ENCODE data around the gene COL9A1. TPM values are rescaled to one million over a fixed set of nuclear protein-coding genes. Genes with fewer than 3 reads are reported as not detected.

Gene COL9A1
- total and polyA plus RNA-seq, 2 of the 8 experiments (the other 6 are each of a cell fraction or from before 2014, with no cell fraction given): 7.9 to 18.1 TPM

DNA sequence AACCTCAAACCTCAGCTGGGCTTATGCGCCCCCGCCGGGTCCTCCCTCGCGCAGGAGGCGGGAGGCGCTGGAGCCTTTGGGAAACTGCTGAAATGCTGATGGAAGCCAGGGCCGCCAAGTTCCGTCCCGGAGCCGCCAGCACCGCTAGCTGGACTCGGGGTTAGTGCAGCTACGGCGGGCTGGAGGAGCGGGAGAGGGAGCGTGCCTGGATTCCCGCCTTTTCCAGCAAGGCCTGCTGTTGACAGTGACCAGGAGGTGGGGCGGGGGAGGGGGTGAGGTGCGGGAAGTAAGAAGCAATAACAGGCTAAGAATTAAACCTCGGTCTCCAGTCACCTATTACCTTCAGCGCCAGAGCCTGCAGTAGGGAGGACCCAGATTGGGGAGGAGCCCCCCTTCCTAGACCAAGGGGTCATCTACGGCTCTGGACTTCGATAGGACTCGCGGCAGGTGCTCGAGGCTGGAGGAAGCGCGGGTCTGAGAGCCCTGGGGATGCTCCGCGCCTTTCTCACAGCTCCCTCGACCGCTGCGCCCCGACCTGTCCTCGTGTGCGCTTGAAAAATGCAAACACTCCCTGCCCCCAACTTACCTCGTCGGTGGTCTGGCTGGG, 20.5 kb downstream of the COL9A1 start (continued):
- peak; percentile 100 for TF ChIP-seq E2F6 (IDR thresholded peaks at IDR 0.05)
- peak; percentile 66 for TF ChIP-seq RNF2 (IDR thresholded peaks at IDR 0.05; ENCODE audit: borderline replicate concordance, low read depth, low read length, missing control alignments, poor library complexity, severe bottlenecking)
- peak; percentile 22; the same call in 1 of the 2 replicates for TF ChIP-seq EGR1 (IDR thresholded peaks at IDR 0.05; ENCODE audit: borderline replicate concordance, low read depth, low read length)
- TF ChIP-seq PHF8 (conservative IDR thresholded peaks at IDR 0.05; ENCODE audit: low read depth, low read length): 0 out of 2 replicates have a peak, but pooled peaks have one; percentile 20
- TF ChIP-seq KDM1A (IDR thresholded peaks at IDR 0.05; ENCODE audit: borderline replicate concordance, low read length): peak; percentile 85; the same call in 1 of the 2 replicates
- peak; percentile 99 for TF ChIP-seq MAX (IDR thresholded peaks at IDR 0.05)
- no peak for TF ChIP-seq SP1 (IDR thresholded peaks at IDR 0.05; ENCODE audit: low read depth, low read length)
- 0 out of 2 replicates have a peak, but pooled peaks have one; percentile 69 for TF ChIP-seq GTF2F1 (IDR thresholded peaks at IDR 0.05; ENCODE audit: borderline replicate concordance, low read depth, low read length)
- TF ChIP-seq HDAC2 (IDR thresholded peaks at IDR 0.05; ENCODE audit: borderline replicate concordance in 1 of 2, low read depth in 2 of 2, low read length in 2 of 2): 0 out of 4 replicates have a peak, but pooled peaks of 1 of the 2 experiments have one; percentile 11
